IMR-90 (cell line): ENCODE data around the gene PCNX4. TPM values are rescaled to one million over a fixed set of nuclear protein-coding genes. Genes with fewer than 3 reads are reported as not detected.

Source experiments
- ATAC-seq: fragments of 200-7000 bp; cut with Tn5 transposase; 2 replicates; pipeline ENCODE4 v1.9.1; 2020; ENCODE audit warnings: low read depth, mild to moderate bottlenecking, moderate library complexity
- BruUV-seq: library from RNA; stranded (reverse); fragments of 400-500 nt; replicated peaks from 2 replicates; lab custom pipeline; 2021; lab: Mats Ljungman, UMichigan
- CTCF ChIA-PET: fragments of 300-600 bp; formaldehyde crosslinking; extraction: SDS; loops from one replicate; lab custom pipeline; 2021; ENCODE audit warnings: antibody characterized with exemption; lab: Yijun Ruan, JAX
- POLR2A ChIA-PET: fragments of 300-600 bp; sonication (Branson Sonifier 250); formaldehyde crosslinking; loops from one replicate; lab custom pipeline; 2022; ENCODE audit warnings: antibody characterized with exemption; ENCODE audit not compliant: unreplicated experiment; lab: Charles Lee
- DNase-seq: peaks from one replicate; pipeline ENCODE4 v3.0.0; 2013
- H2AFZ ChIP-seq: replicated peaks from 2 replicates; pipeline ENCODE3; 2013; ENCODE audit warnings: low read length, mild to moderate bottlenecking; ENCODE audit not compliant: poor library complexity
- H2AK5ac ChIP-seq: 2 replicates; pipeline ENCODE4 v1.6.1; 2013; ENCODE audit warnings: low read depth, low read length, inconsistent platforms
- H2AK9ac ChIP-seq: replicated peaks from 2 replicates; pipeline ENCODE3; 2013; ENCODE audit warnings: mild to moderate bottlenecking, low read depth, low read length, moderate library complexity; ENCODE audit not compliant: poor library complexity
- H2BK120ac ChIP-seq: 2 replicates; pipeline ENCODE4 v1.6.1; 2013; ENCODE audit warnings: low read depth, low read length, inconsistent platforms
- H2BK15ac ChIP-seq: 3 replicates; pipeline ENCODE4 v1.6.1; 2013; ENCODE audit warnings: low read depth, low read length, inconsistent platforms
- H2BK20ac ChIP-seq: 2 replicates; pipeline ENCODE4 v1.6.1; 2013; ENCODE audit warnings: low read depth, mild to moderate bottlenecking, inconsistent platforms, low read length, moderate library complexity
- H2BK5ac ChIP-seq: 2 replicates; pipeline ENCODE4 v1.6.1; 2013; ENCODE audit warnings: mild to moderate bottlenecking, low read depth, low read length, inconsistent platforms; ENCODE audit not compliant: poor library complexity, severe bottlenecking
- H3K14ac ChIP-seq: replicated peaks from 2 replicates; pipeline ENCODE4 v1.6.1; 2013; ENCODE audit warnings: low read depth, low read length, inconsistent platforms
- H3K18ac ChIP-seq: 2 replicates; pipeline ENCODE4 v1.6.1; 2013; ENCODE audit warnings: low read depth, low read length, control low read depth
- H3K23ac ChIP-seq: 2 replicates; pipeline ENCODE4 v1.6.1; 2013; ENCODE audit warnings: low read depth, low read length, inconsistent platforms
- H3K27ac ChIP-seq: 2 replicates; pipeline ENCODE4 v1.5.1; 2013; ENCODE audit warnings: mild to moderate bottlenecking, control low read depth, low read length; ENCODE audit not compliant: insufficient read depth
- H3K27me3 ChIP-seq: 2 replicates; pipeline ENCODE4 v1.6.1; 2013; ENCODE audit warnings: low read length; ENCODE audit not compliant: control insufficient read depth, insufficient read depth
- H3K36me3 ChIP-seq: 2 replicates; pipeline ENCODE4 v1.6.1; 2013; ENCODE audit warnings: low read length, mixed read lengths; ENCODE audit not compliant: control insufficient read depth, insufficient read depth
- H3K4ac ChIP-seq: 2 replicates; pipeline ENCODE4 v1.6.1; 2013; ENCODE audit warnings: low read depth, low read length, inconsistent platforms
- H3K4me1 ChIP-seq: 2 replicates; pipeline ENCODE4 v1.6.1; 2013; ENCODE audit warnings: low read length, mixed read lengths; ENCODE audit not compliant: control insufficient read depth, insufficient read depth
- H3K4me2 ChIP-seq: 2 replicates; pipeline ENCODE4 v1.6.1; 2013; ENCODE audit warnings: low read depth, mild to moderate bottlenecking, control low read depth, low read length, moderate library complexity
- H3K4me3 ChIP-seq: 2 replicates; pipeline ENCODE4 v1.5.1; 2013; ENCODE audit warnings: low read depth, mild to moderate bottlenecking, control low read depth, low read length, moderate library complexity; ENCODE audit not compliant: insufficient read depth
- H3K56ac ChIP-seq: 2 replicates; pipeline ENCODE4 v1.6.1; 2013; ENCODE audit warnings: low read length, inconsistent platforms; ENCODE audit not compliant: insufficient read depth; ENCODE audit errors: extremely low read depth
- H3K79me1 ChIP-seq, 2 experiments: 2 replicates each; pipeline ENCODE4 v1.6.1; 2013; ENCODE audit warnings: low read length in 2 of 2, inconsistent platforms in 1 of 2, low read depth in 1 of 2
- H3K9ac ChIP-seq: 2 replicates; pipeline ENCODE4 v1.6.1; 2013; ENCODE audit warnings: low read depth, low read length, control low read depth
- H3K9me1 ChIP-seq: 2 replicates; pipeline ENCODE4 v1.6.1; 2013; ENCODE audit warnings: low read length, inconsistent platforms; ENCODE audit not compliant: insufficient read depth
- H3K9me3 ChIP-seq: 2 replicates; pipeline ENCODE4 v1.6.1; 2013; ENCODE audit warnings: low read length; ENCODE audit not compliant: control insufficient read depth, insufficient read depth
- H4K20me1 ChIP-seq: 2 replicates; pipeline ENCODE4 v1.6.1; 2013; ENCODE audit warnings: low read length, inconsistent platforms; ENCODE audit not compliant: insufficient read depth
- H4K5ac ChIP-seq: 2 replicates; pipeline ENCODE4 v1.6.1; 2013; ENCODE audit warnings: mild to moderate bottlenecking, low read depth, low read length, control low read depth
- H4K8ac ChIP-seq, 2 experiments: 2 replicates each; pipeline ENCODE4 v1.6.1; 2013; ENCODE audit warnings: low read depth in 2 of 2, low read length in 2 of 2, control low read depth in 1 of 2, inconsistent platforms in 1 of 2
- H4K91ac ChIP-seq: 2 replicates; pipeline ENCODE4 v1.6.1; 2013; ENCODE audit warnings: low read depth, low read length, inconsistent platforms; ENCODE audit not compliant: insufficient read depth
- BHLHE40 ChIP-seq: fragments of 150-350 bp; IDR thresholded peaks from 2 replicates; pipeline ENCODE4 v1.6.1; 2016; ENCODE audit warnings: mild to moderate bottlenecking, low read depth, low read length
- CEBPB ChIP-seq: IDR thresholded peaks from 2 replicates; pipeline ENCODE4 v1.6.1; 2012; ENCODE audit warnings: low read depth, low read length, improper control_type of control experiment
- MXI1 ChIP-seq: IDR thresholded peaks from 2 replicates; pipeline ENCODE4 v1.6.1; 2012; ENCODE audit warnings: low read depth, mild to moderate bottlenecking, low read length, moderate library complexity, borderline replicate concordance
- RAD21 ChIP-seq: IDR thresholded peaks from 2 replicates; pipeline ENCODE4 v1.6.1; 2012; ENCODE audit warnings: low read length, improper control_type of control experiment
- SMC3 ChIP-seq: fragments of 150-350 bp; IDR thresholded peaks from 2 replicates; pipeline ENCODE4 v1.6.1; 2016; ENCODE audit warnings: low read depth, mild to moderate bottlenecking, antibody characterized with exemption, low read length, moderate library complexity
- WGBS, 2 experiments: methylation state at CpG; one replicate each; pipeline versions ENCODE4 v1.1.5 to v1.1.7; 2013; ENCODE audit warnings: missing lambda C conversion rate in 2 of 2; ENCODE audit not compliant: insufficient read length in 1 of 2; ENCODE audit errors: extremely low coverage in 2 of 2; 5-methylcytosine and 5-hydroxymethylcytosine counted together
- dilution Hi-C: fragments of 300-500 bp; cut with HindIII; formaldehyde crosslinking; loops from one replicate; pipeline ENCODE4 v1.14.3; 2018; ENCODE audit warnings: low sequenced_read_pairs; ENCODE audit not compliant: unreplicated experiment
- in situ Hi-C: fragments of 300-500 bp; cut with MboI; formaldehyde crosslinking; loops from 3 replicates; pipeline ENCODE4 v1.14.3; 2019; ENCODE audit warnings: low sequenced_read_pairs, inconsistent platforms, mixed read lengths
- intact Hi-C: fragments of 100-400 bp; cut with micrococcal nuclease; formaldehyde crosslinking; loops from 2 replicates; pipeline ENCODE4 v1.10.0; 2022
- polyA plus RNA-seq, 3 experiments: library from polyadenylated mRNA; depleted of rRNA; stranded (reverse); fragments of >200 nt; gene quantifications; 2 replicates each; pipeline ENCODE4 v1.2.3, GENCODE V29; 2012; ENCODE audit warnings: low replicate concordance in 1 of 3
- total RNA-seq: library from RNA; depleted of rRNA; stranded (reverse); fragments of >200 nt; gene quantifications from 2 replicates; pipeline ENCODE4 v1.2.3, GENCODE V29; 2012

The PCNX4 gene
- total and polyA plus RNA-seq, 2 of the 4 experiments (the other 2 are of a cell fraction), result 55.4 to 128 TPM

DNA sequence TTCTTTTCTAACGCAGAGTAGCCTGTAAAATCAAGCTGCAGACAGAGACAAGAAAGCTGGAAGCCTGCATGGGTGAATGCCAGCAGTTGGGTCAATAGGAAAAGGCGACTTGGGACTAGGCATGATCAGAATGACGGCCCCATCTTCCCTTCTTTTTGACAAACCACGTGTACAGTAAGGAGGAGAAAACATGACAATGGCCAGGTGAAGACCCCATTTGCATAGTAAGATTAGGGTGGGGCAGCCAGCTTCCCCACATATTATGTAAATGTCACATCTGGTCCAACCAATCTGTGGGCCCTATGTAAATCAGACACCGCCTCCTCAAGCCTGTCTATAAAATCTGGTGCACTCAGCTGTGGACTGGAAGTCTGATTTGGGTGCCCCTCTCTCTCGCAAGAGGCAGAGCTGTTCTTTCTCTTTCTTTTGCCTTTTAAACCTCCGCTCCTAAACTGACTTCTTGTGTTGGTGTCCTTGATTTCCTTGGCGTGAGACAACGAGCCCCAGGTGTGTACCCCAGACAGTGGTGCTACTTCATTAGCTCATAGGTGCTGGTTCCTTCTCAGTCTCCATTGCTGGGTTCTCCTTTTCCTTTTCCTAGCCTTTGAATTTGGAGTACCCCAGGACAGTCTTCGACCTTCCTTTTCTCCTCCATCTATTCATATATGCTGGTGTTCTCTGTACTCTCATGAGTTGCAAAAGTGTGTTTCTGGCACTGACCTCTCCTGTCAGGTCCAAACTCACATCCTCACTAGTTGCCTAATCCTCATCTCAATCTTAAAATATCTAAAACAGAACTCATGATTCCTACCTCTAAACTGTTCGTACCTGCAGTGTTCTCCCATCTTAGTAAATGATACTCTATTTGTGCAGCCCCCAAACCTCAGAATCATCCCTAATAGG lies 82.9 kb downstream of the PCNX4 start:
- H3K9ac ChIP-seq, result no peak overlapping the region
- CTCF ChIA-PET, result interaction anchor here (1.1 kb wide), 1 partner anchor 9 kb away, joined by 3 read pairs; no protein-coding TSS in a partner anchor
- no TSS peak for BruUV-seq
- H3K27ac ChIP-seq, result no peak overlapping the region
- no peaks in the 10 kb centered on the region for H3K36me3 ChIP-seq
- H3K18ac ChIP-seq, result no peak overlapping the region
- H2BK120ac ChIP-seq, result no peak overlapping the region
- H2AK5ac ChIP-seq, result no peak overlapping the region
- no peak overlapping the region for H4K8ac ChIP-seq
- no peak overlapping the region for H3K4ac ChIP-seq
- H3K4me3 ChIP-seq, result no peak overlapping the region
- H3K9me3 ChIP-seq, result no peaks in the 10 kb centered on the region
- H4K91ac ChIP-seq, result no peak overlapping the region
- TF ChIP-seq MXI1, result no peak
- TF ChIP-seq BHLHE40, result no peak
- no peak for TF ChIP-seq SMC3
- no peak for TF ChIP-seq CEBPB
- TF ChIP-seq RAD21, result no peak
- H3K23ac ChIP-seq, result no peak overlapping the region
- no peaks in the 10 kb centered on the region for H3K4me1 ChIP-seq
- no peak for DNase-seq
- no peaks in the 10 kb centered on the region for H3K9me1 ChIP-seq
- H2BK5ac ChIP-seq, result no peak overlapping the region
- no peak overlapping the region for H3K4me2 ChIP-seq
- no peak overlapping the region for H3K56ac ChIP-seq
- dilution Hi-C loops, result no loop called here
- no peaks in the 10 kb centered on the region for H3K79me1 ChIP-seq
- no peaks in the 10 kb centered on the region for H4K20me1 ChIP-seq
- no peak overlapping the region for H2BK20ac ChIP-seq
- in situ Hi-C loops, result no loop called here
- POLR2A ChIA-PET, result no interaction called here
- no peak overlapping the region for H3K14ac ChIP-seq
- 0 out of 2 replicates have a peak, but pooled peaks cover 2% of the 10 kb centered on the region for H3K27me3 ChIP-seq
- intact Hi-C loops, result no loop called here
- ATAC-seq, result no peak
- no peak overlapping the region for H2BK15ac ChIP-seq
- H4K5ac ChIP-seq, result no peak overlapping the region
- no peak overlapping the region for H2AFZ ChIP-seq
- no peak overlapping the region for H2AK9ac ChIP-seq
- 67% methylated on average over 3 of the region's 11 CpGs; no CpG with 5 or more reads in 1 of the 2 experiments for WGBS, 2 experiments
